Stomach (tissue), 9 donors: ENCODE measurements around the gene EPHB6. TPM values are rescaled to one million over a fixed set of nuclear protein-coding genes. Genes with fewer than 3 reads are reported as not detected.
A peak's percentile ranks its signal among the peaks of the same experiment; 100 is the strongest.

Experiments used
- DNase-seq, 2 donors: peaks; one replicate each; pipeline versions ENCODE4 v3.0.0 to v3.0.0-alpha.2; 2013 to 2019
- H3K27ac ChIP-seq, 5 donors: fragments of 200-600 bp in 4 of 5; sonication (generic) in 4 of 5; one replicate each; pipeline ENCODE4 v1.5.1; 2013 to 2019; ENCODE audit warnings: mild to moderate bottlenecking in 1 of 5, moderate library complexity in 1 of 5
- H3K27me3 ChIP-seq, 3 donors: fragments of 200-600 bp; sonication (generic); one replicate each; pipeline ENCODE4 v1.5.1; 2017 to 2019; ENCODE audit warnings: mixed run types in 1 of 3
- H3K36me3 ChIP-seq, 4 donors: fragments of 200-600 bp; sonication (generic); 1 replicate in 3 of 4; 2 replicates in 1 of 4; pipeline ENCODE4 v1.5.1; 2016 to 2019
- H3K4me1 ChIP-seq, 4 donors: fragments of 200-600 bp; sonication (generic); one replicate each; pipeline ENCODE4 v1.5.1; 2016 to 2019
- H3K4me3 ChIP-seq, 4 donors: fragments of 200-600 bp; sonication (generic) in 3 of 4; one replicate each; pipeline ENCODE4 v1.5.1; 2016 to 2019; ENCODE audit warnings: mild to moderate bottlenecking in 1 of 4
- H3K9me3 ChIP-seq, 4 donors: fragments of 200-600 bp; sonication (generic); one replicate each; pipeline ENCODE4 v1.5.1; 2016 to 2019
- CTCF ChIP-seq, 7 experiments: fragments of 450-650 bp in 4 of 7; fragments of 200-600 bp in 3 of 7; sonication (generic) in 3 of 7; IDR thresholded peaks; one replicate each; pipeline ENCODE4 v1.5.1; 2016 to 2019; ENCODE audit warnings: antibody characterized with exemption in 7 of 7, control low read depth in 2 of 7, mild to moderate bottlenecking in 1 of 7
- EP300 ChIP-seq: sonication (generic); formaldehyde crosslinking; IDR thresholded peaks from one replicate; pipeline ENCODE4 v1.6.1; 2017; ENCODE audit warnings: antibody characterized with exemption
- POLR2A ChIP-seq, 4 donors: fragments of 450-650 bp; IDR thresholded peaks; one replicate each; pipeline ENCODE4 v1.6.1; 2016; ENCODE audit warnings: antibody characterized with exemption in 4 of 4, control low read depth in 2 of 4, mild to moderate bottlenecking in 1 of 4, moderate library complexity in 1 of 4
- POLR2AphosphoS5 ChIP-seq, 3 donors: sonication (generic); formaldehyde crosslinking; IDR thresholded peaks; one replicate each; pipeline ENCODE4 v1.6.1; 2016; ENCODE audit warnings: antibody characterized with exemption in 3 of 3
- WGBS, 5 donors: extraction: QIAGEN DNeasy Blood & Tissue Kit in 3 of 5; methylation state at CpG; one replicate each; pipeline versions ENCODE4 v1.1.5 to v1.1.7; 2013 to 2018; 5-methylcytosine and 5-hydroxymethylcytosine counted together
- intact Hi-C: fragments of 100-400 bp; cut with DNase I; formaldehyde crosslinking; loops from one replicate; pipeline ENCODE4 v1.15.1; 2023; ENCODE audit warnings: low total_unique reads
- polyA plus RNA-seq, 3 donors: library from polyadenylated mRNA; stranded (reverse); fragments of 200-250 nt; gene quantifications; one replicate each; pipeline ENCODE4 v1.2.3, GENCODE V29; 2013
- total RNA-seq, 5 donors: library from RNA; depleted of rRNA; stranded (reverse); fragments of >200 nt; gene quantifications; one replicate each; pipeline versions ENCODE4 v1.1.0 to v1.2.3, GENCODE V29; 2014 to 2016
- donor health status: healthy with polysubstance abuse.
- donor health status: Bipolar disorder and iron deficiency.
- donor health status: healthy.

EPHB6 gene
- total and polyA plus RNA-seq, 8 donors = 5.4 to 23.1 (median 8.1) TPM

- no peaks in the 10 kb centered on the region for H3K9me3 ChIP-seq
- no peak overlapping the region for H3K27ac ChIP-seq
- no peak for TF ChIP-seq POLR2AphosphoS5 (IDR thresholded peaks at IDR 0.05)
- TF ChIP-seq EP300 = no peak
- no peak for TF ChIP-seq POLR2A (IDR thresholded peaks at IDR 0.05)
- no peak for TF ChIP-seq CTCF (IDR thresholded peaks at IDR 0.05)
- no peak for DNase-seq
- H3K4me3 ChIP-seq = no peak overlapping the region
- 80 to 95% (median 91%) methylated on average over 11 to 15 of the region's 15 CpGs for WGBS, 5 donors
- no peaks in the 10 kb centered on the region for H3K27me3 ChIP-seq
- H3K4me1 ChIP-seq = no peaks in the 10 kb centered on the region
- intact Hi-C loops = no loop called here
- H3K36me3 ChIP-seq = peaks cover 0 to 38% (median 24%) of the 10 kb centered on the region in 4 donors
These were observed 17.3 kb downstream of the EPHB6 start for GRCh38 chr7:142872106-142872675.

- intact Hi-C loops = no loop called here
- Histone ChIP-seq H3K4me3 (no peak overlapping the region), H3K27ac (no peak overlapping the region), H3K27me3 (no peaks in the 10 kb centered on the region), H3K36me3 (peaks cover 0 to 32% (median 24%) of the 10 kb centered on the region in 4 donors), H3K9me3 (no peaks in the 10 kb centered on the region), H3K4me1 (no peaks in the 10 kb centered on the region)
- TF ChIP-seq POLR2AphosphoS5 (IDR thresholded peaks at IDR 0.05) (no peak), CTCF (IDR thresholded peaks at IDR 0.05) (peak in 4 of 7 experiments; percentile 45 to 52 (median 46))
- WGBS, 5 donors = 75 to 80% (median 77%) methylated on average over 11 of the region's 11 CpGs
- DNase-seq = peak; percentile 26 to 50
These were observed 18.5 kb downstream of the EPHB6 start for GRCh38 chr7:142873281-142873784.

- H3K27me3 ChIP-seq = no peaks in the 10 kb centered on the region
- H3K4me1 ChIP-seq = no peaks in the 10 kb centered on the region
- WGBS, 5 donors = 76 to 86% (median 79%) methylated on average over 5 of the region's 5 CpGs
- H3K36me3 ChIP-seq = peaks cover 0 to 28% (median 24%) of the 10 kb centered on the region in 4 donors
- H3K9me3 ChIP-seq = no peaks in the 10 kb centered on the region
- H3K27ac ChIP-seq = no peak overlapping the region
- TF ChIP-seq EP300 = no peak
- intact Hi-C loops = no loop called here
- no peak overlapping the region for H3K4me3 ChIP-seq
- DNase-seq = no peak
These were observed 19.0 kb downstream of the EPHB6 start for GRCh38 chr7:142873871-142874270.

- TF ChIP-seq CTCF (IDR thresholded peaks at IDR 0.05) (no peak), POLR2AphosphoS5 (IDR thresholded peaks at IDR 0.05) (no peak), POLR2A (IDR thresholded peaks at IDR 0.05) (no peak), EP300 (no peak)
- intact Hi-C loops = no loop called here
- Histone ChIP-seq H3K9me3 (no peaks in the 10 kb centered on the region), H3K27me3 (no peaks in the 10 kb centered on the region), H3K4me3 (no peak overlapping the region), H3K36me3 (peaks cover 0 to 28% (median 24%) of the 10 kb centered on the region in 4 donors), H3K27ac (no peak overlapping the region), H3K4me1 (no peaks in the 10 kb centered on the region)
- WGBS, 5 donors = 84 to 94% (median 91%) methylated on average over 7 of the region's 7 CpGs
- DNase-seq = peak in 1 of 2 donors; percentile 17
These were observed 19.5 kb downstream of the EPHB6 start for GRCh38 chr7:142874409-142874808.

- Histone ChIP-seq H3K4me3 (no peak overlapping the region), H3K27me3 (no peaks in the 10 kb centered on the region), H3K4me1 (no peaks in the 10 kb centered on the region), H3K36me3 (peaks cover 0 to 27% (median 23%) of the 10 kb centered on the region in 4 donors), H3K9me3 (no peaks in the 10 kb centered on the region), H3K27ac (no peak overlapping the region)
- peak in 1 of 2 donors; percentile 17 for DNase-seq
- intact Hi-C loops = no loop called here
- WGBS, 5 donors = 89 to 96% (median 95%) methylated on average over 6 of the region's 6 CpGs
- TF ChIP-seq CTCF (IDR thresholded peaks at IDR 0.05) (no peak), POLR2A (IDR thresholded peaks at IDR 0.05) (no peak), POLR2AphosphoS5 (IDR thresholded peaks at IDR 0.05) (no peak), EP300 (no peak)
These were observed 20.0 kb downstream of the EPHB6 start for GRCh38 chr7:142874837-142875236.
